SK-N-SH treated with all-trans-retinoic acid at 6 μM for 48 hours (cell line): ENCODE measurements around the gene PXDC1.

Experiments
- ATAC-seq: fragments of 200-7000 bp; cut with Tn5 transposase; 3 replicates; pipeline ENCODE4 v1.9.1; 2020; ENCODE audit warnings: mild to moderate bottlenecking, moderate library complexity
- ARNTL ChIP-seq: fragments of 450-650 bp; formaldehyde crosslinking; IDR thresholded peaks from 2 replicates; pipeline ENCODE4 v1.5.0; 2020; ENCODE audit warnings: low read depth, mild to moderate bottlenecking, moderate library complexity, borderline replicate concordance
- BACH2 ChIP-seq: fragments of 250-450 bp; sonication (Bioruptor Pico); IDR thresholded peaks from 2 replicates; pipeline ENCODE4 v1.9.0; 2021; ENCODE audit warnings: mild to moderate bottlenecking, borderline replicate concordance
- CSDC2 ChIP-seq: fragments of 250-450 bp; sonication (Bioruptor Pico); IDR thresholded peaks from 2 replicates; pipeline ENCODE4 v1.5.0; 2020; ENCODE audit warnings: mild to moderate bottlenecking, moderate library complexity
- ESRRG ChIP-seq: fragments of 250-450 bp; sonication (Bioruptor Pico); IDR thresholded peaks from 2 replicates; pipeline ENCODE4 v1.6.1; 2021; ENCODE audit warnings: mild to moderate bottlenecking
- GLIS3 ChIP-seq: fragments of 250-450 bp; sonication (Bioruptor Pico); IDR thresholded peaks from 2 replicates; pipeline ENCODE4 v1.5.0; 2020; ENCODE audit warnings: mild to moderate bottlenecking, moderate library complexity
- ISL1 ChIP-seq: fragments of 250-450 bp; sonication (Bioruptor Pico); IDR thresholded peaks from 2 replicates; pipeline ENCODE4 v2.1.2; 2022; ENCODE audit warnings: mild to moderate bottlenecking, moderate library complexity
- OSR1 ChIP-seq: fragments of 250-450 bp; sonication (Bioruptor Pico); IDR thresholded peaks from 2 replicates; pipeline ENCODE4 v1.8.0; 2022; ENCODE audit warnings: moderate library complexity, mild to moderate bottlenecking, inconsistent platforms
- PATZ1 ChIP-seq: fragments of 250-450 bp; sonication (Bioruptor Pico); IDR thresholded peaks from 2 replicates; pipeline ENCODE4 v1.8.0; 2020; ENCODE audit warnings: mild to moderate bottlenecking, moderate library complexity, borderline replicate concordance
- PPARA ChIP-seq: fragments of 250-450 bp; sonication (Bioruptor Pico); IDR thresholded peaks from 2 replicates; pipeline ENCODE4 v1.5.0; 2020; ENCODE audit warnings: mild to moderate bottlenecking, borderline replicate concordance
- RARB ChIP-seq: fragments of 250-450 bp; sonication (Bioruptor Pico); IDR thresholded peaks from 2 replicates; pipeline ENCODE4 v1.8.0; 2021; ENCODE audit warnings: mild to moderate bottlenecking, moderate library complexity
- SNAI2 ChIP-seq: fragments of 250-450 bp; sonication (Bioruptor Pico); IDR thresholded peaks from 2 replicates; pipeline ENCODE4 v1.5.0; 2020; ENCODE audit warnings: mild to moderate bottlenecking, moderate library complexity
- TCF4 ChIP-seq: fragments of 250-450 bp; sonication (Bioruptor Pico); IDR thresholded peaks from 2 replicates; pipeline ENCODE4 v1.8.0; 2021; ENCODE audit warnings: mild to moderate bottlenecking, moderate library complexity, borderline replicate concordance
- TOX ChIP-seq: fragments of 250-450 bp; sonication (Bioruptor Pico); IDR thresholded peaks from 2 replicates; pipeline ENCODE4 v1.8.0; 2021; ENCODE audit warnings: mild to moderate bottlenecking, moderate library complexity, borderline replicate concordance
- TSHZ2 ChIP-seq: fragments of 250-450 bp; sonication (Bioruptor Pico); IDR thresholded peaks from 2 replicates; pipeline ENCODE4 v1.5.0; 2020; ENCODE audit warnings: mild to moderate bottlenecking, moderate library complexity
- ZC3H10 ChIP-seq: fragments of 250-450 bp; sonication (Bioruptor Pico); IDR thresholded peaks from 2 replicates; pipeline ENCODE4 v1.5.1; 2021; ENCODE audit warnings: mild to moderate bottlenecking, moderate library complexity
- ZFP3 ChIP-seq: fragments of 250-450 bp; sonication (Bioruptor Pico); IDR thresholded peaks from 2 replicates; pipeline ENCODE4 v1.5.0; 2020; ENCODE audit warnings: mild to moderate bottlenecking, moderate library complexity
- ZNF565 ChIP-seq: fragments of 450-650 bp; formaldehyde crosslinking; conservative IDR thresholded peaks from 2 replicates; pipeline ENCODE4 v1.5.0; 2020; ENCODE audit warnings: low read depth, mild to moderate bottlenecking, moderate library complexity
- ZNF70 ChIP-seq: fragments of 450-650 bp; formaldehyde crosslinking; IDR thresholded peaks from 2 replicates; pipeline ENCODE4 v1.5.0; 2020; ENCODE audit warnings: mild to moderate bottlenecking, moderate library complexity
- ZNF8 ChIP-seq: fragments of 450-650 bp; formaldehyde crosslinking; IDR thresholded peaks from 2 replicates; pipeline ENCODE4 v1.5.0; 2020; ENCODE audit warnings: mild to moderate bottlenecking, moderate library complexity
- TF ChIP-seq, protein P1 (sequence below): fragments of 250-450 bp; sonication (Bioruptor Pico); IDR thresholded peaks from 2 replicates; pipeline ENCODE4 v1.5.1; 2021; ENCODE audit warnings: mild to moderate bottlenecking, moderate library complexity

PXDC1 gene

DNA sequence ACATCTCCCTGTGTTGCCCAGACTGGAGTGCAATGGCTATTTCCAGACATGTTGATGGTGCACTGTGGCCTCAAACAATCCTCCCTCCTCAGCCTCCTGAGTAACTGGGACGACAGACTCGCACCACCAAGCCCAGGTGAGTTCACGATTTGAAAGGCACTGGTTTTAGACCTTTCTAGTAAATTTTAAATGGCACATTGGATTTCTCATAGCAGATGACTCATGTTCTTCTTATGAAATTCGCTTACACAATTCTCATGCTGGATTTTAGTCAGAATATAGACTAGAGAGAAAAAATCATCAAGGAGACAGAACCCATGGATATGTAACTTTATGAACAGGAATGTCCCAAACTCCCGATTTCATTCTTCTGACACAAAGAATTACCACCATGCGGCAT lies 18.1 kb upstream of the PXDC1 start (continued):
- TF ChIP-seq PATZ1 (CRISPR knock-in tag) (no peak), TCF4 (CRISPR knock-in tag) (no peak), ISL1 (CRISPR knock-in tag) (no peak)

GRCh38 chr6:3768502-3768901 lies 17.0 kb upstream of the PXDC1 start:
- TF ChIP-seq ARNTL (CRISPR knock-in tag), result no peak
- no peak for TF ChIP-seq ZNF70 (CRISPR knock-in tag)
- TF ChIP-seq, all 23 proteins: peak for 0
- no peak for ATAC-seq

DNA sequence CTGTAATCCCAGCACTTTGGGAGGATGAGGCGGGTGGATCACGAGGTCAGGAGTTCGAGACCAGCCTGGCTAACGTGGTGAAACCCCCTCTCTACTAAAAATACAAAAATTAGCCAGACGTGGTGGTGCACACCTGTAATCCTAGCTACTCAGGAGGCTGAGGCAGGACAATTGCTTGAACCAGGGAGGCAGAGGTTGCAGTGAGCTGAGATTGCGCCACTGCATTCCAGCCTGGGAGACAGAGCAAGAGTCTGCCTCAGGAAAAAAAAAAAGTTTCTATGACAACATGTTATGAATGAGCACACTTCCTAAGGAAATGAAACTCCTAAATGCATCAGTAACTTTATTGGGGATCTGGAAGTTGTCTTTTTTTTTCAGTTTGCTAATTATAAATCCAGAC lies 16.0 kb upstream of the PXDC1 start:
- 0 out of 3 replicates have a peak, but pooled peaks have one; percentile 19 for ATAC-seq

GRCh38 chr6:3766214-3766613 lies 14.7 kb upstream of the PXDC1 start:
- no peak for TF ChIP-seq ZFP3
- TF ChIP-seq TCF4 (CRISPR knock-in tag), result 0 out of 2 replicates have a peak, but pooled peaks have one; percentile 28
- TF ChIP-seq OSR1 (CRISPR knock-in tag), result no peak
- peak; percentile 95 for ATAC-seq

DNA sequence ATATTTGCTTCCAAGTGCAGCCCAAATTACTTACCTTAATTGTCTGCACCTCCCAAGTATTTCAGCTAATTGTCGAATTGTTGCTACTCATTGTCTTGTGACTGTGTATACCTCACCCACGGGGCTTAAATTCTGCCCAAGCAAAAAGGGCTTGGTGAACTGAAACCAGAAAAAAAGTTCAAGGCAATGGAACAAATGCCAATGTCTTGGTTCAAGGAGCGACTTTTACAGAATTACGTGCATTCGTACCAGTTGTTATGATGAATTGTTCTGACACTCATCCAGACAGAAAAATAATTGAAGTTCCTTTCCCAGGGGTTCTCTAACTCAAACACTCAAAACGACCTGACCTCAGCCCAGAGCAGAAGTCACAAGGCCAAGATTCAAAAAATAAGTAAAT lies 13.9 kb upstream of the PXDC1 start:
- TF ChIP-seq ZNF565 (CRISPR knock-in tag) (no peak), ZC3H10 (CRISPR knock-in tag) (no peak), PATZ1 (CRISPR knock-in tag) (no peak), ZNF70 (CRISPR knock-in tag) (no peak), ZFP3 (no peak), RARB (CRISPR knock-in tag) (no peak), ISL1 (CRISPR knock-in tag) (no peak), ARNTL (CRISPR knock-in tag) (no peak), BACH2 (CRISPR knock-in tag) (no peak), TOX (CRISPR knock-in tag) (no peak), TCF4 (CRISPR knock-in tag) (no peak), ZNF8 (no peak), ESRRG (CRISPR knock-in tag) (no peak), PPARA (CRISPR knock-in tag) (no peak), GLIS3 (CRISPR knock-in tag) (no peak), CSDC2 (no peak), SNAI2 (no peak)
- TF ChIP-seq, protein P1, sequence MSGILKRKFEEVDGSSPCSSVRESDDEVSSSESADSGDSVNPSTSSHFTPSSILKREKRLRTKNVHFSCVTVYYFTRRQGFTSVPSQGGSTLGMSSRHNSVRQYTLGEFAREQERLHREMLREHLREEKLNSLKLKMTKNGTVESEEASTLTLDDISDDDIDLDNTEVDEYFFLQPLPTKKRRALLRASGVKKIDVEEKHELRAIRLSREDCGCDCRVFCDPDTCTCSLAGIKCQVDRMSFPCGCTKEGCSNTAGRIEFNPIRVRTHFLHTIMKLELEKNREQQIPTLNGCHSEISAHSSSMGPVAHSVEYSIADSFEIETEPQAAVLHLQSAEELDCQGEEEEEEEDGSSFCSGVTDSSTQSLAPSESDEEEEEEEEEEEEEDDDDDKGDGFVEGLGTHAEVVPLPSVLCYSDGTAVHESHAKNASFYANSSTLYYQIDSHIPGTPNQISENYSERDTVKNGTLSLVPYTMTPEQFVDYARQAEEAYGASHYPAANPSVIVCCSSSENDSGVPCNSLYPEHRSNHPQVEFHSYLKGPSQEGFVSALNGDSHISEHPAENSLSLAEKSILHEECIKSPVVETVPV, result no peak
- ATAC-seq, result no peak

- ATAC-seq, result no peak
- TF ChIP-seq PPARA (CRISPR knock-in tag) (no peak), ARNTL (CRISPR knock-in tag) (no peak), ZNF70 (CRISPR knock-in tag) (no peak), ZNF565 (CRISPR knock-in tag) (no peak), TSHZ2 (no peak), TCF4 (CRISPR knock-in tag) (no peak), PATZ1 (CRISPR knock-in tag) (no peak), ZC3H10 (CRISPR knock-in tag) (no peak)
- TF ChIP-seq, protein P1, result no peak
Observed at GRCh38 chr6:3764516-3765335, 13.2 kb upstream of the PXDC1 start.
